HG03520 (cell line): ENCODE results near the gene DPP3.
"Not testable (repeated sequence)": the region's sequence is repeated elsewhere in the genome, so short reads cannot be mapped to it uniquely, and the experiment has no call there.

Experiments used
- ATAC-seq: cut with Tn5 transposase; IDR thresholded peaks from one replicate; pipeline ENCODE4 v1.9.1; 2021; ENCODE audit warnings: mild to moderate bottlenecking, moderate library complexity; ENCODE audit not compliant: unreplicated experiment

The DPP3 gene, protein sequence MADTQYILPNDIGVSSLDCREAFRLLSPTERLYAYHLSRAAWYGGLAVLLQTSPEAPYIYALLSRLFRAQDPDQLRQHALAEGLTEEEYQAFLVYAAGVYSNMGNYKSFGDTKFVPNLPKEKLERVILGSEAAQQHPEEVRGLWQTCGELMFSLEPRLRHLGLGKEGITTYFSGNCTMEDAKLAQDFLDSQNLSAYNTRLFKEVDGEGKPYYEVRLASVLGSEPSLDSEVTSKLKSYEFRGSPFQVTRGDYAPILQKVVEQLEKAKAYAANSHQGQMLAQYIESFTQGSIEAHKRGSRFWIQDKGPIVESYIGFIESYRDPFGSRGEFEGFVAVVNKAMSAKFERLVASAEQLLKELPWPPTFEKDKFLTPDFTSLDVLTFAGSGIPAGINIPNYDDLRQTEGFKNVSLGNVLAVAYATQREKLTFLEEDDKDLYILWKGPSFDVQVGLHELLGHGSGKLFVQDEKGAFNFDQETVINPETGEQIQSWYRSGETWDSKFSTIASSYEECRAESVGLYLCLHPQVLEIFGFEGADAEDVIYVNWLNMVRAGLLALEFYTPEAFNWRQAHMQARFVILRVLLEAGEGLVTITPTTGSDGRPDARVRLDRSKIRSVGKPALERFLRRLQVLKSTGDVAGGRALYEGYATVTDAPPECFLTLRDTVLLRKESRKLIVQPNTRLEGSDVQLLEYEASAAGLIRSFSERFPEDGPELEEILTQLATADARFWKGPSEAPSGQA

DNA sequence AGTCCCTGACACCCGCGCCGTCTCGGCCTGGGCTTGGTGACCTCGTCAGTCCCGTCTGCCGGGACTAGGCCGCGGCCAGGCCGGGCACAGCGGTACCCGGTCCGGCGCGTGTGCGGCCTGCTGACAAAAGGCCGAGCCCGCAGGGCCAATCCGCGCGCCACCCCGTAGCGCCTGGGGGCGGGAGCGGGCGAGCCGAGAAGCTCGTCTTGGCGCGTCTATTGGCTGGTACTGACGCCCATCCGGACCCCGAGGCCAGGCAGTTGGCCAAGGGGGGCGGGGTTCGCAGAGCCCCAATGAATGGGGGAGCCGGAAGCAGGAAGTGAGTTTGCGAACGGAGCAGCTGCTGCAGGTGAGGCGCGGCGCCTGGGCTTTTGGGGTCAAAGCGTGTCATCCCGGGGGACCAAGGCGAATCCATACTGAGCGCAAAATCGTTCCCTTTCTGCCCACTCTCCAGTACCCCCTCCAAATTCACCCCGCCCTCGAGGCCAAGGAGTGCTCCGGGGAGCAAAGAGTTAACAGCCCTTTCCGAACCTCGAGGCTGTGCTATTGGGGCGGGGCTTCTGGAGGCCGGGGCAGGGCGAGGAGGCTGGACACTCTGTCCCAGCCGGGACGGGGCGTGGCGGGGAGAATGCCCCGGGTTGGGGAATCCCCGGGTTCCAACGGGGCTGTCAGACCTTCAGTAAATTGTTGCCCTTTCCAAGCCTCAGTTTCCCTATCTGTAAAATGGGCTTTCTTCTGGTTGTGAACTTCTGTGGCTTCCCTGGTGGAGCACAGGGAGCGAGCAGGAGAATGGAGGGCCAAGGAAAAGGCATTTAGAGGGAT lies at the start of gene DPP3:
DPP3 (plus strand) TSS at position 318 of the 822 bp plus-strand sequence. CDS start 1,767 bp downstream, outside the sequence.
- peak; percentile 91 for ATAC-seq

DNA sequence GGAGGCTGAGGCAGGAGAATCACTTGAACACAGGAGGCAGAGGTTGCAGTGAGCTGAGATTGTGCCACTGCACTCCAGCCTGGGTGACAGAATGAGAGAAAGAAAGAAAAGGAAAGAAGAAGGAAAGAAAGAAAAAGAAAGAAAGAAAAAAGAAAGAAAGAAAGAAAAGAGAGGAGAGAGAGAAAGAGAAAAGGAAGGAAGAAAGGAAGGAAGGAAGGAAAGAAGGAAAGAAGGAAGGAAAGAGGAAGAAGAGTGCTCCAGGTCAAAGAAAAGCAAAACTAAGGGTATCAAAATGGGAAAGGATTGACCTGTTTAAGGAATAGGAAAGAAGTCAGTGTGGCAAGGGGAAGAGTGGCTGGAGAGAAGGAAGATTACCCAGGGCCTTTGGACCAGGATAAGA lies 48.9 kb upstream of the DPP3 start:
- not testable (repeated sequence) for ATAC-seq

DNA sequence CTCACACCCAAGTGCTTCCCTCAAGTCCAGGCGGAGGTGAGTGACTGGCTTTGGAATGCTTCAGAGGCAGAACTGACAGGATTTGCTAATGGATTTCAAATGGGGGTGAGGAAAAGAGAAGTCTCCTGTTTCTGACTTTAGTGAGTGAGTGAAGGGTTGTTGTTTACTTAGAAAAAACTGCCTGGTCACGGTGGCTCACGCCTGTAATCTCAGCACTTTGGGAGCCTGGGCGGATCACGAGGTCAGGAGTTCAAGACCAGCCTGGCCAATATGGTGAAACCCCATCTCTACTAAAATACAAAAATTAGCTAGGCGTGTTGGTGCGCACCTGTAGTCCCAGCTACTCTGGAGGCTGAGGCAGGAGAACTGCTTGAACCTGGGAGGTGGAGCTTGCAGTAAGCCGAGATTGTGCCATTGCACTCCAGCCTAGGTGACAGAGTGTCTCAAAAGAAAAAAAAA lies 48.3 kb upstream of the DPP3 start:
- not testable (repeated sequence) for ATAC-seq

DNA sequence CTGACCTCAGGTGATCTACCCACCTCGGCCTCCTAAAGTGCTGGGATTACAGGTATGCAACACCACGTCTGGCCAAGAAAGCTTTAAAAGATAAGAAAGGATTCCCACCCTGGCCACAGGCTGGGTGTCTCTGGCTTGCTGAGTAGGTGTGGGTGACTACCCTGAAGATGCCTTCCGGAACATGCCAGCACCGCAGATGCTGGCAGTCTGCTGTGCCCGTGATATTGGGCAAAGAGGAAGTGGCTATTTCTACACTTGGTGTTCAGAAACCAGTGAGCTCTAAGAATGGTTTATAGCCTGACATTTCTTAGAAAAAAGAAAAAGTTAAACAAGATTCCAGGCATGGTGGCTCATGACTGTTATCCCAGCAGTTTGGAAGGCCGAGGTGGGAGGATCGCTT lies 47.6 kb upstream of the DPP3 start:
- no peak for ATAC-seq

DNA sequence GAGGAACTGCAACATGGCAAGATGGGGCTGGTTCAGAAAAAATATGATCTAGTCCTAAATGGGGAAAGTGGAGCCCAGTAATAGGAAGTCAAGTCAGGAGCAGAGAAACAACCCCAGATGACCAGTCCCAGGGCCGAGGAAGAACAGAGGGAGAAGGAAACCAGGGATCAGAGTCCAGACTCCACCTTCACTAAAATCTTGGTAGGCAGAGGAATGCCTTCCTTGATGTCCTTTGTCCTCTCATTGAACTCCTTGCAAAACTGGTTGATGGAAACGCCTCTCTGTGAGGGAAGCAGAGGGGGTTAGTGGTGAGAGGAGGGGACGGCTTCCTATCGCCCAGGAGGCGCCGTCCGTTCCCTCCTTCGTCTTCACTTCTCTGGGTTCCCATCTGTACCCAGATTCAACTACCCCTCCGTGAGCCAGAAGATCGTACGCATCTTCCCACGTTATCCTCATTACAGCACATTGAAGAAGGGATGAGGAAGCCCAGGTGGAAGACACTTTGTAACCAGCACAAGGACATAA lies 42.2 kb upstream of the DPP3 start:
- ATAC-seq: no peak

DNA sequence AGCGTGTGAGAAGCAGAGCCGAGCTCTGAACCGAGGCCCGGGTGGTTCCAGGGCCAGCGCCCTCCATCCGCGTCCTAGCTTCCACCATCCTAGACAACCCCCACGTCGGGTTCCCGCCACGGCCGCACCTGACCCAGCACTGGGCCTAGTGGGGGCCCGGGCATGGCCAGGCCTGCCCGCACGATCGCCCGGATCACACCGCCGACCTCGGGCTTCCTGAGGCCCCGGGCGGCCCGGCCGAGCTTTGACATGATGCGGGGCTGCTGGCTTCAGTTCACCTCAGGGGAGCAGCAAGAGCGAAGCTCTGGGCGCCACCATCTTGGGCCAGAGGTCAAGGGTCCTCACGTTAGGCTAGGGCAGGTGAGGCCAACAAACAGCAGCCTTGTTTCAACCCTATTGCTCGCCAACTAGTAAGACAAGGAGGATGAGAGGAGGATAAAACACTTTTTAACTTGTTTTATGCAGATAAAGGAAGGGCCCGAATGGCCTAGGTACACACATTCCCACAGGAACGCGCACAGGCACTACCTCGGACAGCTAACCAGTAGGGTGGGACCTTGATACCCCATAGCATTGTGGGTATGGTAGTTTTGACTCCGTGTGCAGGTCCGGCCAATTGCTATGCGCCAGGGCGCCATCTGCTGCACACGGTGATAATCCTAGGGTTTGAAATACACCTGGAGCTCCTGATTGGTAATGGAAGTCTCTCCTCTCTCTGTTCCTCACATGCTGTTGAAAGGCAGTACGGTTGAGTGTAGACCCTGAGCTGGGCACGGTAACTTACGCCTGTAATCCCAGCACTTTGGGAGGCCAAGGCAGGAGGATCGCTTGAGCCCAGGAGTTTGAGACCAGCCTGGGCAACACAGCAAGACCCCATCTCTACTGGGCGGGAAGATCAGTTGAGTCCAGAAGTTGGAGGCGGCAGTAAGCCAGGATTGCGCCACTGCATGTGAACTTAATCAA lies 41.4 kb upstream of the DPP3 start, which contains the start of gene MRPL11:
MRPL11 (minus strand) TSS at position 345 of the 963 bp plus-strand sequence; CDS start at position 251, 94 bp downstream.
- ATAC-seq: peak; percentile 88

DNA sequence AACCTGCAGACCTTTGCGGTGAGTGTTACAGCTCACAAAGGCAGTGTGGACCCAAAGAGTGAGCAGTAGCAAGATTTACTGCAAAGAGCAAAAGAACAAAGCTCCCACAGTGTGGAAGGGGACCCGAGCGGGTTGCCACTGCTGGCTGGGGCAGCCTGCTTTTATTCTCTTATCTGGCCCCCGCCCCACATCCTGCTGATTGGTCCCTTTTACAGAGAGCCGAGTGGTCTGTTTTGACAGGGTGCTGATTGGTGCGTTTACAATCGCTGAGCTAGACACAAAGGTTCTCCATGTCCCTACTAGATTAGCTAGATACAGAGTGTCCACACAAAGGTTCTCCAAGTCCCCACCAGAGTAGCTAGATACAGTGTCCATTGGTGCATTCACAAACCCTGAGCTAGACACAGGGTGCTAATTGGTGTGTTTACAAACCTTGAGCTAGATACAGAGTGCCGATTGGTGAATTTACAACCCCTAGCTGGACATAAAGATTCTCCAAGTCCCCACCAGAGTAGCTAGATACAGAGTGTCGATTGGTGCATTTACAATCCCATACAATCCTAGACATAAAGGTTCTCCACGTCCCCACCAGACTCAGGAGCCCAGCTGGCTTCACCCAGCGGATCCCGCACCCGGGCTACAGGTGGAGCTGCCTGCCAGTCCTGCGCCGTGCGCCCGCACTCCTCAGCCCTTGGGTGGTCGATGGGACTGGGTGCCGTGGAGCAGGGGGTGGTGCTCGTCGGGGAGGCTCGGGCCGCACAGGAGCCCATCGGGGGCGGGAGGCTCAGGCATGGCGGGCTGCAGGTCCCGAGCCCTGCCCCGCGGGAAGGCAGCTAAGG lies 39.9 kb upstream of the DPP3 start:
- ATAC-seq: not testable (repeated sequence)

DNA sequence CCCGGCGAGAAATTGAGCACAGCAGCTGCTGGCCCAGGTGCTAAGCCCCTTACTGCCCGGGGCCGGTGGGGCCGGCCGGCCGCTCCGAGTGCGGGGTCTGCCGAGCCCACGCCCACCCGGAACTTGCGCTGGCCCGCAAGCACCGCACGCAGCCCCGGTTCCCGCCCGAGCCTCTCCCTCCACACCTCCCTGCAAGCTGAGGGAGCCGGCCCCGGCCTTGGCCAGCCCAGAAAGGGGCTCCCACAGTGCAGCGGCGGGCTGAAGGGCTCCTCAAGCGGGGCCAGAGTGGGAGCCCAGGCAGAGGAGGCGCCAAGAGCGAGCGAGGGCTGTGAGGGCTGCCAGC lies 39.3 kb upstream of the DPP3 start:
- not testable (repeated sequence) for ATAC-seq

DNA sequence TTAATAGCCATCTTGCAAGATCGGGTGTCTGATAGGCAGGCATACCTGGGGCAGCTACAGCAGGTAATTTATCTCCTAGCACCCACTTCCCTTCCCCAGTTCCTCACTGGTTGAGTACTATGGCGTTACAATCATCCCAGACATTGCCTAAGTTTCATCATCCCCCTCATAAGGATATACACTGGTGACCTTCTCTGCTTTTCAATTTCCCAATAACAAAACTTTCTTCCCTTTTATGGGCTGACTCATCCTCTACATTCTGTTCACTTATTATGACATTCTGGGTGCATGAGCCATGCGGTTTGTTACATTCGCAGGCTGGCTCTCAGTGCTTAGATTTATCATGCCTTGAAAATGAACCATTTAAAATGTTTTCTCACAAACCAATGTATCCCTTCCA lies 36.6 kb upstream of the DPP3 start:
- no peak for ATAC-seq

DNA sequence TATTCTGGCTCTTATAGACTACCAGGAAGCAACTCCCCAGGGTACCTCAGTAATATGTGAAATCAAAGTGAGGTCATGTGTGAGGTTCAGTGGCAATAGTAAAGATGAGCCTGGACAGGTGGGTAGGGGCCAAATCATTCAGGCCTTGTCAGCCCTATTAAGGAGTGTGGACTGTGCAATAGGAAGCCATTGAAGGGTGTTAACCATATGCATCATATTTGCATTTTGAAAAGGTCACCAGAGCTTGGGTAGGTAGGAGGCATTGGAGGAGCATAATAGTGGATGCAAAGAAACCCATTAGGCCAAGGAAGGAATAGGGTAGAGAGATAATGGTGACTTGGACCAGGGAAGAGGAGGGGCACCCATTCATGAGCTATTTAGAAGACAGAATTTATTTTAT lies 33.2 kb upstream of the DPP3 start:
- no peak for ATAC-seq

DNA sequence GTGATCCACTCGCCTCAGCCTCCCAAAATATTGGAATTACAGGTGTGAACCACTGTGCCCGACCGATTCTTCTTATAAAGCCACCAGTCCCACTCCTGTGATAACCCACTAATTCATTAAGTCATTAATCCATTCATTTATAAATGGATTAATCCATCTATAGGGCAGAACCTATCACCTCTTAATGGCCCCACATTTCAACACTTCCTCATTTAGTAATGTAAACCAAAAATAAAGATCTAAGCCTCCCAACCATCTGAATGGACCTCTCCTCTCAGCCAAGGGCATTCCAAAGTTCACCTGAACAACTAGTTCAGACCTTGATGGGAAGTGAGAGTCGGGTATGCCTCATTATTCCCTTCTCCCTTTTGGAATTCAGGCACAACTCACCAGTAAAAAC lies 31.7 kb upstream of the DPP3 start:
- ATAC-seq: no peak

DNA sequence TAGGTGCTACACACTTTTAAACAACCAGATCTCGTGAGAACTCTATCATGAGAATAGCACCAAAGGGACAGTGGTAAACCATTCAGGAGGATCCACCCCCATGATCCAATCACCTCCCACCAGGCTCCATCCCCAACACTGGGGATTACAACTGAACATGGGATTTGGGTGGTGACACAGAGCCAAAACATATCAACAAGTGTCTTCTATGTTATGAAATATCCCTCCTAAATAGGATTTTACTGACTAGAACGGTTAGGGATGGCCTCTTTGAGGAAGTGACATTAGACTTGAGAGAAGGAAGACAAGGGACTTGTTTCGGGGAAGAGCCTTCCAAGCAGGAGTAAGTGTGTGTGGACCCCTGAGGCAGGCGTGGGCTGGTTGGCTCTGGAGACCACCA lies 29.7 kb upstream of the DPP3 start:
- no peak for ATAC-seq

DNA sequence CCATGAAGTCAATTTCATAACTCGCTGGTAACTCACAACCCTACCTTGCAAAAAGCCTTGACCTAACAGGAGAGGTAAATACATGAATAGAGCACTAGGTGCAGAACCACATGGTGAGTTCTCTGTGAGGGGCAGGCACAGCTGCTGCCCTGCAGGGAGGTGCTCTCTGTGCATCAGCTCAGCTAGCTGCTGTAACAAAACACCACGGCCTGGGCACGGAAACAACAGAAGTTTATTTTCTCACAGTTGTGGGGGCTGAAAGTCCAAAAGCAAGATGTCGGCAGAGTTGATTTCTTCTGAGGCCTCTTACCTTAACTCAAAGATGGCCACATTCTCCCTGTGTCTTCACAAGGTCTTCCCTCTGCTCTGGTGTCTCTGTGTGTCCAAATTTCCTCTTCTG lies 28.6 kb upstream of the DPP3 start:
- ATAC-seq: no peak

DNA sequence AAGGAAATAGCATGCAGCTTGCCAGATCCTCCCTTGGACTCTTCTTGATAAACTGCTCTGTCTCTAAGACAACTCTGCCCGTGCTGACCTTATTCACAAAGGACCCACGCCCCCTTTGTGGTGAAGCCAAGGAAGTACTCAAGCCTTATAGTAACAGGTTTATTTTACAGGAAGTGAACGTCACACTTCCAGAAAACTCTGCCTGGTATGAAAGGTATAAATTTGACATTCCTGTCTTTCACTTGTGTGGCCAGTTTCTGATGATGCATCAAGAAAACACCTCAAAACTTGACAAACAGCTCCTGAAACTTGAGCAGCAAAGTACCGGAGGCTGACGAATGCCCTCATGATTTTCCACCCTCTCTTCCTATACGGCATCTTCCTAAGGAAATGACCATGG lies 26.0 kb upstream of the DPP3 start:
- no peak for ATAC-seq

DNA sequence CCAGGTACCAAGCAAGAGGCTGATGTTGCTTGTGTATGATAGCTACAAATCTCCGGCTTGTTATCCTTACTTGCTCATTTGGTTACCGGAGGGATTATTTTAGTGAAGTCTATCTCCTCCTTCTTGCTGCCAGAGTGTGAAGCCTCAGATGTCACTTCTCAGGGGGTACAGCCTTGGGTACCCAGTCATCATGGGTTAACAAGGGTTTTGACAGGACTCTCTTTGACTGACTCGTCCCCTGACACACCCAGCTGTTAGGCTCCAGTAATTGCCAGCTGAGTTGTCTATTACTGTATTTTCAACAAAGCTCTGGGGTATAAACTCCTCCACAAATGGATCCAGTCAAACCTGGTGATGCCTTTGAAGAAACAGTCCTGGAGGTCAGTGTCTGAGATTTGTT lies 25.4 kb upstream of the DPP3 start:
- no peak for ATAC-seq

DNA sequence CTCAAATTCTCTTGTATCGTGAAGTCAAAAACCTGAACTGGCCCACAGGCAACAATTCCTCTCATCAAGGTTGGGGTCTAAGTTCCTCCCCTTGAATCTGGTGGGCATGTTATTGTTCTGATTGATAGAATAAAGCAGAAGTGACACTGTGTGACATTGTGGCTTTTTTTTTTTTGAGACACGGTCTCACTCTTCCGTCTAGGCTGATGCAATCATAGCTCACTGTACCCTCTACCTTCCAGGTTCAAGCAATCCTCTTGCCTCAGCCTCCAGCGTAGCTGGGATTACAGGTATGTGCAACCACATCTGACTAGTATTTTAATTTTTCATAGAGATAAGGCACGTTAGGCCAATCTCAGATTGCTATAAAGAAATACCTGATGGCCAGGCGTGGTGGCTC lies 22.4 kb upstream of the DPP3 start:
- no peak for ATAC-seq

DNA sequence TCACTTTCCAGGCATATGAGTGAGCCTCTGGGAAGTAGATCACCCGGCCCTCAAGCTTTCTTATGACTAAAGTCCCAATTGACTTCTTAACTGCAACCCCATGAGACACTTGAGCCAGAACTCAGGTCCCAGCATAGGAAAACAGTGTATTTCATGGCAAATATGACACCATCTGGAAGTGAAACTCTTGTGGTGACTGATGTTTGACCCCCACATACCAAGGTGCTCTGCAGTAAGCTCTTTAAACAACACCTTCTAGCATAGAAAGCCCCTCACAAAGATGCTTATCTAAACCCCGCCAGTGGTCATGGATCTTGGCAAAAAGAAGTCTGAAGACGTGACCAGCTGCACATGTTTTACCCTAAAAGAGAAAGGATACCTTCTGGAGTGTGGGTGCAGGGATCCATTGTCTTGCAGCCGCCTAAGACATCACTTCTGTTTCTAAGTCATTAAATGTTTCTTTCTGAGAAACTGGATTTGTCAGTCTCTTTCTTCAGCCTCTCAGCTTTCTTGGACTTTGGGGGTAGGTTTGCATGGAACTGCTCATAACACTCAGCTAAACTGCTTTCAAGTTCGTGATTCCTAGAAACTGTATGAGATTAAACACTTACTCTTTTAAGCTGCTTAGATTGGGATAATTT lies 21.0 kb upstream of the DPP3 start:
- no peak for ATAC-seq

DNA sequence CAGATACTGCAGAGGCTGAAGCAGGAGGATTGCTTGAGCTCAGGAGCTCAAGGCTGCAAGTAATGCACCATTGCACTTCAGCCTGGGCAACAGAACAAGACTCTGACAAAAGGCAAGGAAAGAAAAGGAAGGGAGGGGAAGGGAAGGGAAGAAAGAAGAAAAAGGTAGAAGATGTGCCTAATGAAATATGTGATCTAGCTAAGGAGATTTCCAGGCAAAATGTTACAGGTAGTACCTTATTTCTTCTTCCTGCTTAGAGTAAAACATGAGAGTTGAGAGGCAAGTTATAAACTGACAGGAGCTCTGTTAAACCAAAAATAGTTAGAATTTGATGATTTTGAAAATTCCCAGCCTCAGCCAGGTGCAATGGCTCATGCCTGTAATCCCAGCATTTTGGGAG lies 18.2 kb upstream of the DPP3 start:
- ATAC-seq: no peak

DNA sequence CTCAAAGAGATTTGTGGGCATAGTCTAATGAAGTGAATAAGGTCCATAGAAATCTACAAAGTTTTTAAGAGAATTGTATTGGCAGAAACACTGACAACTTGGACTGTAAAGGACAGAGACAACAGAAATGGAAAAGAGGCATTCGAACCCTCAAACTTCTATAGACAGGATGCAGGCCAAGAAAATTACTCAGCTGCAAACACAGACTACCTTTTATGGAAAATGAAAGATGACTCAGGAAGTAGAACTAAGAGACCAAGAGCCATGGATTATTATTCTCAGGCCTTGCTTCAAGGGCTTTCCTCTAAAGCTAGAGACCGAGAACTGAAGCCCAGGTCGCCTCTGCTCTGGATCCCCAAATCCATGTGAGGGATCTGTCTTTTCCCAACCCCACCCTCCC lies 17.3 kb upstream of the DPP3 start:
- ATAC-seq: no peak
